Psoas muscle (tissue), 8 donors: ENCODE data around the gene DNAJC17. TPM values are rescaled to one million over a fixed set of nuclear protein-coding genes. Genes with fewer than 3 reads are reported as not detected.

ENCODE experiments used
- ATAC-seq, 4 donors: fragments of 200-7000 bp; cut with Tn5 transposase; one replicate each; pipeline ENCODE4 v1.9.1; 2020; ENCODE audit warnings: moderate library complexity in 3 of 4, mild to moderate bottlenecking in 2 of 4
- DNase-seq, 2 donors: peaks; one replicate each; pipeline ENCODE4 v3.0.0-alpha.2; 2020
- H3K27ac ChIP-seq: fragments of 200-600 bp; one replicate; pipeline ENCODE4 v1.8.0; 2022
- H3K27me3 ChIP-seq, 3 donors: fragments of 200-600 bp in 1 of 3; one replicate each; pipeline versions ENCODE4 v1.6.1 to v1.8.0; 2013 to 2022; ENCODE audit warnings: low read length in 2 of 3, mild to moderate bottlenecking in 2 of 3, moderate library complexity in 1 of 3; ENCODE audit not compliant: insufficient read depth in 3 of 3
- H3K36me3 ChIP-seq, 2 donors: fragments of 200-600 bp in 1 of 2; one replicate each; pipeline versions ENCODE4 v1.6.1 to v1.8.0; 2013 to 2022; ENCODE audit warnings: low read depth in 1 of 2, mild to moderate bottlenecking in 1 of 2, moderate library complexity in 1 of 2; ENCODE audit not compliant: insufficient read depth in 1 of 2
- H3K4me1 ChIP-seq: fragments of 200-600 bp; one replicate; pipeline ENCODE4 v1.8.0; 2022
- H3K4me3 ChIP-seq: fragments of 200-600 bp; one replicate; pipeline ENCODE4 v1.8.0; 2022; ENCODE audit warnings: mild to moderate bottlenecking
- H3K9me3 ChIP-seq: fragments of 200-600 bp; one replicate; pipeline ENCODE4 v1.8.0; 2022
- WGBS, 3 donors: extraction: QIAGEN DNeasy Blood & Tissue Kit; methylation state at CpG; one replicate each; pipeline versions ENCODE4 v1.1.6 to v1.1.7; 2013; 5-methylcytosine and 5-hydroxymethylcytosine counted together
- intact Hi-C, 2 donors: fragments of 100-400 bp; cut with DNase I; formaldehyde crosslinking; loops; one replicate each; pipeline versions ENCODE4 v1.11.0 to v1.14.2; 2022
- polyA plus RNA-seq, 3 donors: library from polyadenylated mRNA; stranded (reverse); fragments of 200-250 nt; gene quantifications; one replicate each; pipeline ENCODE4 v1.2.3, GENCODE V29; 2013
- total RNA-seq, 4 donors: library from RNA; stranded (reverse); fragmentation: NEBNext Ultra II Directional in 2 of 4; extraction: Animal tissue kit (Norgen Biotek cat#: 25700) in 2 of 4; gene quantifications; one replicate each; pipeline versions ENCODE4 v1.2.1 to v1.2.4, GENCODE V29; 2021 to 2023
- TF ChIP-seq, protein P1 (sequence below): fragments of 200-600 bp; IDR thresholded peaks from one replicate; pipeline ENCODE4 v1.8.0; 2022; ENCODE audit warnings: antibody characterized with exemption
- donor health status: healthy with polysubstance abuse.
- donor health status: DM: no; HTN: no; CAD: no; lungs with moderate emphysema.
- donor health status: Bipolar disorder and iron deficiency.
- donor health status: healthy.
- donor health status: DM: yes; HTN: yes; CAD: no.
- donor health status: DM: no; HTN: no; CAD: no.
- donor health status: DM: no; HTN: no; CAD: no.
- donor health status: DM: yes; HTN: yes; CAD: no.

DNAJC17 gene
- total and polyA plus RNA-seq, 7 donors: 8.9 to 32.4 (median 16.6) TPM

DNA sequence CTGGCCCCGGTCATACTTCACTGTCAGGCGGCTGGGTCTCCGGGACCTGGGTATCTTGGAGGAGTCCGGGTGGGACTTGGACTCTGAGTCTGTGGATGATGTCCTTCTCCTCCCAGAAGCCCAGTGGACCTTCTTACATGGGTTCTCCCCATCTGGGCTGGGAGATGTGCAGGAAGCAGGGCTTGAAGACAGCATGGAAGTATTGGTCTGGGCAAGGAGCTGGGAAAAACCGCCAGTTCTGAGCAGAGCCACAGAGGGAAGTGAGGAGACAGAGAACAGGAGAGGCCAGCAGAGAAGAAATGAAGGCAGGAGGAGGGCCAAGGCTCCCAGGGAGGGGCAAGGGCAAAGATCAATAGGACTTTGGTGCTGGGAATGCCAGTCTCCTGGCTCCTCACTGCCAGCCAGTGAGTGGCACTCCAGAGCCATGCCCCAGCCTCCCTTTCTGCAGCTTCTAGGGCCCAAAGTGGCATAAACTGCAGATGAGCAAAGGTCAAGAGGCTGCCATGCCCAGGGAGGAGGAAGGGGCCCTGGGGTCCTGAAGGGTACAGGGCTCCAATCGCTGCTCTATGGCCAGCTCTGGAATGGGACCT is 21.3 kb upstream of the DNAJC17 start, which contains the start of gene PPP1R14D:
Gene PPP1R14D, minus strand, starts transcription at position 262 of the 590 bp plus-strand sequence. Its CDS starts 67 bp downstream, at position 195.
- DNase-seq (no peak), ATAC-seq (no peak)
- Histone ChIP-seq H3K9me3 (no peaks in the 10 kb centered on the region), H3K27ac (no peak within 1 kb of the TSS), H3K4me3 (no peak within 1 kb of the TSS), H3K4me1 (no peaks in the 10 kb centered on the region), H3K36me3 (no peaks in the 10 kb centered on the region), H3K27me3 (peaks cover 0 to 1% (median 0%) of the 10 kb centered on the region in 3 donors)
- TF ChIP-seq, protein P1, sequence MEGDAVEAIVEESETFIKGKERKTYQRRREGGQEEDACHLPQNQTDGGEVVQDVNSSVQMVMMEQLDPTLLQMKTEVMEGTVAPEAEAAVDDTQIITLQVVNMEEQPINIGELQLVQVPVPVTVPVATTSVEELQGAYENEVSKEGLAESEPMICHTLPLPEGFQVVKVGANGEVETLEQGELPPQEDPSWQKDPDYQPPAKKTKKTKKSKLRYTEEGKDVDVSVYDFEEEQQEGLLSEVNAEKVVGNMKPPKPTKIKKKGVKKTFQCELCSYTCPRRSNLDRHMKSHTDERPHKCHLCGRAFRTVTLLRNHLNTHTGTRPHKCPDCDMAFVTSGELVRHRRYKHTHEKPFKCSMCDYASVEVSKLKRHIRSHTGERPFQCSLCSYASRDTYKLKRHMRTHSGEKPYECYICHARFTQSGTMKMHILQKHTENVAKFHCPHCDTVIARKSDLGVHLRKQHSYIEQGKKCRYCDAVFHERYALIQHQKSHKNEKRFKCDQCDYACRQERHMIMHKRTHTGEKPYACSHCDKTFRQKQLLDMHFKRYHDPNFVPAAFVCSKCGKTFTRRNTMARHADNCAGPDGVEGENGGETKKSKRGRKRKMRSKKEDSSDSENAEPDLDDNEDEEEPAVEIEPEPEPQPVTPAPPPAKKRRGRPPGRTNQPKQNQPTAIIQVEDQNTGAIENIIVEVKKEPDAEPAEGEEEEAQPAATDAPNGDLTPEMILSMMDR: no peak
- 85 to 89% (median 87%) methylated on average over 6 of the region's 6 CpGs for WGBS, 3 donors
- intact Hi-C loops: no loop called here

DNA sequence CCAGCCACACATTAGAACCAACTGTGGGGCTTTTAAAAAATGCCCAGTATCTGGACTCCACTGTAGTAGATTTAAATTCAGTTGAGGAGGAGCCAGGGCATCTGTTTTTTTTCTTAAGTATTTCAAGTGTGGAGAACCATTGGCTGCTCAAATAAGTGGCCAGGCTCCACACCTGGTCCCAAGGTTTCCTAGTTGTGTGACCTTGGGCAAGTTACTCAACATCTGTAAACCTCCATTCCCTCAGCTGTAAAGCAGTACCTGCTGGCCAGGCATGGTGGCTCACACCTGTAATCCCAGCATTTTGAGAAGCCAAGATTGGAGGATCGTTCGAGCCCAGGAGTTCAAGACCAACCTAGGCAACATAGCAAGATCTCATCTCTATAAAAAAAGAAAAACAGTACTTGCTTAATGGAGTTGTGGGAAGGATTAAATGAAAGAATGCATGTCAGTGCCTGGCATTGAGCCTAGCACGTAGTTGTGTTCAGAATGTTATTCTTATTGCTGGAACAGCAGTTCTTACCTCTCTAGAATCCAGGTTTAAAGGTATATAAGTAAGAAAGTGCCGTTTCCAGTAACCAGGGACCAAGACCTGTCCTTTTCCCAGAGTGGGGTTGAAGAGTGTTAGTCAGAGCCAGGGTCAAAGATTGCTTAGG is 19.3 kb upstream of the DNAJC17 start:
- Histone ChIP-seq H3K4me3 (no peak overlapping the region), H3K9me3 (no peaks in the 10 kb centered on the region), H3K27me3 (peaks cover 0 to 1% (median 0%) of the 10 kb centered on the region in 3 donors), H3K27ac (no peak overlapping the region), H3K36me3 (no peaks in the 10 kb centered on the region), H3K4me1 (no peaks in the 10 kb centered on the region)
- ATAC-seq: no peak
- TF ChIP-seq, protein P1: no peak
- intact Hi-C loops: no loop called here
- no peak for DNase-seq
- whole genome bisulfite sequencing, 3 donors: 61 to 78% (median 71%) methylated on average over 4 of the region's 4 CpGs

DNA sequence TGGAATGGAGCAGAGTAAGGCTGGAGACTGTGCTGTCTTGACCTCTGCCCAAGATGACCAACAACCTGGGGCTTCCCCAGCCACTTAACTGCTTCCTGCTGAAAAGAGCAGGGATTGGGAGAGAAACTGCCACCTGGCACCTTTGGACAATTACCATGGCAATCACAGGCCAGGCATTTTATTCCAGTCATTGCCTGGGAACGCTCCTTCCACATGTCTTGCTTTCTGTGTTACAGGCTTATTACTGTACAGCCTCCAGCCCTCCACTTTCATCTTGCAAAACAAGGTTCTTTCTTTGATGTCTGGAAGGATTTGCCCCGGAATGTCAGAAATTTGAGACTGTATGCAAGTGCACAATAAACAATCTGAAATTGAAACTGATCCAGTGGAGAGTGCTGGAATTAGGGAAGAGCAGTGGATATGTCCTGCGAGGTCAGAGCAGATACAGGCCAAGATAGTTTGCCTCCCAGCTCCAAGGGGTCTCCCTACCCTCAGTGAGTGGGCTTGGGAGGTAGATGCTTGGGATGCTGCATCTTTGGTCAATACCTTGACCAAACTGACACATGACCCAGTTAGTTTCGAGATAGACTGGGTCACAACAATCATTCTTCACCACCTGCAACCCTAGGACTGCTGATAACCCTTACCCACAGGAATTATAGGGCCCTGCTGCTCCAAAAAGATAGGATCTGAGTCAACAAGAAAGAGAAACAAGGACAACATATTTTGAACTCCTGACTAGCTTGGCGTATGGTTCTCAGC is 18.6 kb upstream of the DNAJC17 start:
- no peaks in the 10 kb centered on the region for H3K9me3 ChIP-seq
- DNase-seq (no peak), ATAC-seq (no peak)
- no peak overlapping the region for H3K4me3 ChIP-seq
- no peak overlapping the region for H3K27ac ChIP-seq
- H3K36me3 ChIP-seq: no peaks in the 10 kb centered on the region
- WGBS, 3 donors: 56 to 62% (median 58%) methylated on average over 5 of the region's 5 CpGs
- intact Hi-C loops: no loop called here
- TF ChIP-seq, protein P1: no peak
- peaks cover 0 to 1% (median 0%) of the 10 kb centered on the region in 3 donors for H3K27me3 ChIP-seq
- H3K4me1 ChIP-seq: no peaks in the 10 kb centered on the region

DNA sequence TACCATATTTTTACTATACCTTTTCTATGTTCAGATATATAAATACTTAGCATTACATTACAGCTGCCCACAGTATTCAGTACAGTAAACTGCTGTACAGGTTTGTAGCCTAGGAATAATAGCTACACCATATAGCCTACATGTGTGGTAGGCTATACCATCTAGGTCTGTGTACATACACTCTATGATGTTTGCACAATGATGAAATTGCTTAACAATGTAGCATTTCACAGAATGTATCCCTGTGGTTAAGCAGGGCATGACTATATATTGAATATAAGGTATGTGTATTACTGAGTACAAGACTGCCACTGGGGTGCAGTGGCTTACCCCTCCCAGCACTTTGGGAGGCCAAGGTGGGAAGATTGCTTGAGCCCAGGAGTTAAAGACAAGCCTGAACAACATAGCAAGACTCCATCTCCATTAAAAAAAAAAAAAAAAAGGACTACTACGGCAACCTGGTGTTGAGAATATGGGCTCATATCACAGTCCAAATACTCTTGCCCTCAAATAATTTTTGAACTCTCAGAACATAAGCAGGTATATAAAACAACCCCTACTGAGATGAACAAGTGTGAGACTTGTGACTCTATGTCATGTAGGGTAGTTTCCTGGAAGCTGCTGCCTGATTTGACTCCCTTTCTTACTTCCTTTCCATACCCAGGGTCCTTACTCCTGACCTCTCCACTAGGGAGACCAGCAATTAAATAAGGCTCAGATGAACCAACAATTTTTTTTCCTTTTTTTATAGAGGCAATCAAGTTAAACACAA is 16.5 kb upstream of the DNAJC17 start:
- no peak for DNase-seq

More for the DNA sequence above, 16.5 kb upstream of the DNAJC17 start:
- H3K27me3 ChIP-seq: no peaks in the 10 kb centered on the region
- TF ChIP-seq, protein P1: no peak
- no peaks in the 10 kb centered on the region for H3K4me1 ChIP-seq
- intact Hi-C loops: no loop called here
- no peak overlapping the region for H3K4me3 ChIP-seq
- H3K27ac ChIP-seq: no peak overlapping the region
- no peak for ATAC-seq
- WGBS, 3 donors: 83 to 100% (median 86%) methylated on average over 1 of the region's 1 CpG
- H3K9me3 ChIP-seq: no peaks in the 10 kb centered on the region
- H3K36me3 ChIP-seq: no peaks in the 10 kb centered on the region
